Hindlimb muscle (tissue), 1 donor: ENCODE data around the gene PSMG3. TPM values are rescaled to one million over a fixed set of nuclear protein-coding genes. Genes with fewer than 3 reads are reported as not detected.

ENCODE experiments used
- DNase-seq: peaks from one replicate; pipeline ENCODE4 v3.0.0-alpha.2; 2013
- polyA plus RNA-seq: library from polyadenylated mRNA; unstranded; fragments of 120-200 nt; gene quantifications from one replicate; pipeline ENCODE4 v1.2.1, GENCODE V29; 2013; ENCODE audit not compliant: insufficient read length

PSMG3 gene
- polyA plus RNA-seq, 1 donor = 18.7 TPM

GRCh38 chr7:1579481-1580421, 9.9 kb upstream of the PSMG3 start:
- DNase-seq = peak; percentile 77

DNA sequence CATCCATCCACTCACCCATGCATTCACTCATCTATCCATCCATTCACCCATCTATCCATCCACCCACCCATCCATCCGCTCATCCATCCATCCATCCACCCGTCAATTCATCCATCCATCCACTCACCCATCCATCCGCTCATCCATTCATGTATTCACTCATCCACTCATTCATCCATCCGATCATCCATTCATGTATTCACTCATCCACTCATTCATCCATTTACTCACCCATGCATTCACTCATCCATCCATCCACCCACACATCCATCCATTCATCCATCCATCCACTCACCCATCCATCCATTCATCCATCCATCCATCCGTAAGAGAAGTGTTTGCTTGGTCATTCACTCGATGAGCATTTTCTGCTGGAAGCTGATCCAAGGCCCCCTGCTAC, 8.7 kb upstream of the PSMG3 start:
- no peak for DNase-seq

GRCh38 chr7:1576521-1577253, 6.9 kb upstream of the PSMG3 start:
- no peak for DNase-seq

DNA sequence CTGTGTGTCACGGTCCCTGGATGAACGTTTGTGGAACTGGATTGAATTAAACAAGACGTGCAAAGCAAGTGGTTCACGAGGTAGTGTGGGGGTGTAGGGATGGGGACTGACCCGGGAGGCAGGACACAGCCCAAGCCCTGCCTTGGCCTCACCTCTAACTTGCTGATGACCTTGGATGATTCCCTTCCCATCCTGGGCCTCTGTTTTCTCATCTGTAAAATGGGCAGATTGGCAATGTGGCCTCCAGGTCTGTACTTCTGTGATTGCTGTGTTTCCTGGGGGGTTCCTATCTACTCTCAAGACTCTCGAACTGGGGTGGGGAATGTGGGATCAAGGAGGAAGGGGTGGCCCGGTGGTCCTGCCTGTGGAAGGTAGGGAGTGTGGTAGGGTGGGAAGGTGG, 6.0 kb upstream of the PSMG3 start:
- no peak for DNase-seq

- DNase-seq = no peak
These were observed 2.4 kb upstream of the PSMG3 start for GRCh38 chr7:1572111-1572822.

- no peak for DNase-seq
These were observed 396 bp downstream of the PSMG3 start for GRCh38 chr7:1569440-1569832.

- no peak for DNase-seq
These were observed 816 bp downstream of the PSMG3 start for GRCh38 chr7:1569016-1569415.

DNA sequence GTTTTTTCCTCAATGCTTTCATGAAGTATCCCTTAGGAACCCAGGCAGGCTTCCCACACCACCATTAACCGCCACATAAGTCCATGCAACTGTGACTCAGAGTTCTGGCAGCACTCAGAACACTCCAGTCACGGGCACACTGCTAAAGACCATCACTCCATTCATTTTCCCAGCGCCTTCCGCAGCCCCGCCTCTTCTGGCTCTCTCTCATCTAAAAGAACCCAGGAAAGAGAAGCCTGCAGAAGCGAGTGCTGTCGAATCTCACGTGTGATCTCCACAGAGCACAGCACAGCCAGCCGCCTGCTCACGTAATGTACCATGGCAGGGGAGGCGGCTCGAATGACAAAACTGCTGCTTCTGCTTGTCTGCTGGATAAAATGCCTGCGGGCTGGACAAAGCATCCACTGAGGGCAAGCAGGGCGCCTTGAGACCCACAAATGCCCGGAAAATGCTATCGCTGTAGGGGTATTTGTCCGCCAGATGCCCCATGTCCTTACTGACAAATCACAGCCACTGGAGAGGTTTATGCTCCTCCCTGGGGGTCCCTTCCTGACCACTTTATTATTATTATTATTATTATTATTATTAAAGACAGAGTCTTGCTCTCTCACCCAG, 1.8 kb downstream of the PSMG3 start:
- DNase-seq = no peak

- DNase-seq = peak; percentile 40
These were observed 2.6 kb downstream of the PSMG3 start for GRCh38 chr7:1567049-1567771.

DNA sequence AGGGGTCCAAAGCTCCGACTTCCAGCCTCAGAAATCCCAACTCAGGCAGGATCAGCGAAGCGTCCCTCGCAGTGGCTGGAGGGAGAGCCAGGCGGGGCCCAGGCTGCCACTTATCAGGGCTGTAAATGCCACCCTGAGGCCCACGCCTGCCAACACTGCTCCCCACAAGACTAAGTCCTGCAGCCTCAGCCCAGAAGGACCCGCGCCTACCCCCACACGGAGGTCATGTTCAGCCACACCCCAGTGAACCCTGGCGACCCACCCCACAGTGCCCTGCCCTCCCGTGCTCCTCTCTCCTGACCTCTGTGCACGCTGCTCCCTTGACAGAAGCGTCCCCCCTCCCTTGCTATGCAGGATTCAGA, 3.2 kb downstream of the PSMG3 start:
- no peak for DNase-seq

GRCh38 chr7:1564603-1565022, 5.2 kb downstream of the PSMG3 start:
- no peak for DNase-seq

GRCh38 chr7:1563981-1564602, 5.7 kb downstream of the PSMG3 start:
- no peak for DNase-seq

GRCh38 chr7:1562597-1563051, 7.2 kb downstream of the PSMG3 start:
- no peak for DNase-seq

DNA sequence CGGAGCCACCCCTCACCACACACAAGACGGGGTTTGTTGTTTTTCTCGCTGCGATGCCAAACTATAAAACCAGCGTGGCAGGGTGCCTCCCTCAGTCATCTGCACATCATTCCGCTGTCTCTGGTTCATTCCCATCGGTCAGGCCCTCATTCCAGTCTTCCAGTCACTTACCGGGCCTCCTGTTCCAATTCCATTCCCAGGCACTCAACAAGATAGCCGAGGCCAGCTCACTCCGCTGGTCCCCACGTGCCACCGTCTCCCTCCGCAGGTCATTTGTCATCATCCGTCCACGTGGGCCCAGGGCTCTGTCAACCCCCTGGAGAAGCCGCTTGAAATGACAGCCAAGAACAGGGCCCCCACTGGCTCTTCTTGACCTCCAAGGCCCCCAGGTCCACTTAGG, 7.7 kb downstream of the PSMG3 start:
- no peak for DNase-seq

DNA sequence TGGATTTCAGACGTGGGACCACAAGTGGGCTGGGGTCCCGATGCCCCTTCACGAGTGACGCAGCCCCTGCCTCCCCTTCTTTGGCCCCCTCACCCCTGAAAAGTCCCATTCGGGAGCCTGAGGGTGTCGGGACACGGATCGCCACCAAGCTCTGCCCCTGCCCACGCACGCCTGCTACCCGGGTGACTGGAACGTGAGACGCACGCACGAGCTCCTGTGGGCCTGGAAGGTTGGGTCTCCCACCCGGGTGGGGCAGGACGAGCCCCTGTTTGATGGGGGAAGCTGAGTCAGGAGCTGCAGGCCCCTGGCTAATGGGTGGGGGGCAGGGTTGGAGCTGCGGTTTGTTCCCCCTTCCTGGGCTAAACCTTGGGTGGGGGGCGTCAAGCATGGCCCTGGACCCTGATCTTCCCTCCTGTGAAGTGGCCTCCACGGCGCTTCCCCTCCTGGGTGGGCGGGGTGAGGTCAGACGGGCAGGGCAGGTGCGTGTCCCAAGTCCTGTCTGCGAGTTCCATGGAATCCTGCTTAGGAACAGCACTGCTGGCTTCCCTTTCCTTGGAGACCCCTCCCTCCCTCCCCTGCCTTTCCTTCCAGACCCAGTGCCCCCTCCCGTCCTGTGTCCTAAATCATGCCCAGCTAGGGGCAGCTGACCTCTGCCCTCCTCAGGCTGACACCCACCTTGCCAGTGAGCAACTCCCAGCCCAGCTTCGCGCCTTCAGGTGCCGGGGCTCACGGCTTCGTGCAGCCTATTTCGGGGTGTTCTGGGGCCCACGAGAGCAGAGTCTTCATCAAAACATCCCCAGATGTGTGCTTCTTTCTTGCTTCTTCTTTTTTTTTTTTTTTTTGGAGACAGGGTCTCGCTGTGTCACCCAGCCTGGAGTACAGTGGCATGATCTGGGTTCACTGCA, 8.5 kb downstream of the PSMG3 start:
- DNase-seq = no peak

DNA sequence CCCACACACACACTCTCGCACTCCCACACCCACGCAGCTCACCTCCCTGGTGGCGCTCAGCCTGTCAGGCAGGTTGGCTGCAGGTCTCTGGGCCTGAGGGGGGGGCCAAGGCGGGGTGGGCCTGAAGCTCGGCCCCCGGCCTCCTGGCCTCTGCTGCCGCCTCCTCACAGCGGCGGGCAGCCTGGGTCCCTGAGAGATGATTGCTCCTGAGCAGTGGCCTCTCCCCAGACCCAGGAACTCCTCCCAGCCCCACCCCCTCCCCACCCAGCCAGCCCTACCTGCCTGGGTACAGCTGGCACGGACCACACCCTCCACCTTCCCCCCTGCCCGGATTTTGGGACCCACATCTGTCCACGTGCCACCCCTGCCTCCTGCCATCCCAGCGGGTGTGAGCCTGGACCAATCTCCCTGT, 9.2 kb downstream of the PSMG3 start:
- no peak for DNase-seq

DNA sequence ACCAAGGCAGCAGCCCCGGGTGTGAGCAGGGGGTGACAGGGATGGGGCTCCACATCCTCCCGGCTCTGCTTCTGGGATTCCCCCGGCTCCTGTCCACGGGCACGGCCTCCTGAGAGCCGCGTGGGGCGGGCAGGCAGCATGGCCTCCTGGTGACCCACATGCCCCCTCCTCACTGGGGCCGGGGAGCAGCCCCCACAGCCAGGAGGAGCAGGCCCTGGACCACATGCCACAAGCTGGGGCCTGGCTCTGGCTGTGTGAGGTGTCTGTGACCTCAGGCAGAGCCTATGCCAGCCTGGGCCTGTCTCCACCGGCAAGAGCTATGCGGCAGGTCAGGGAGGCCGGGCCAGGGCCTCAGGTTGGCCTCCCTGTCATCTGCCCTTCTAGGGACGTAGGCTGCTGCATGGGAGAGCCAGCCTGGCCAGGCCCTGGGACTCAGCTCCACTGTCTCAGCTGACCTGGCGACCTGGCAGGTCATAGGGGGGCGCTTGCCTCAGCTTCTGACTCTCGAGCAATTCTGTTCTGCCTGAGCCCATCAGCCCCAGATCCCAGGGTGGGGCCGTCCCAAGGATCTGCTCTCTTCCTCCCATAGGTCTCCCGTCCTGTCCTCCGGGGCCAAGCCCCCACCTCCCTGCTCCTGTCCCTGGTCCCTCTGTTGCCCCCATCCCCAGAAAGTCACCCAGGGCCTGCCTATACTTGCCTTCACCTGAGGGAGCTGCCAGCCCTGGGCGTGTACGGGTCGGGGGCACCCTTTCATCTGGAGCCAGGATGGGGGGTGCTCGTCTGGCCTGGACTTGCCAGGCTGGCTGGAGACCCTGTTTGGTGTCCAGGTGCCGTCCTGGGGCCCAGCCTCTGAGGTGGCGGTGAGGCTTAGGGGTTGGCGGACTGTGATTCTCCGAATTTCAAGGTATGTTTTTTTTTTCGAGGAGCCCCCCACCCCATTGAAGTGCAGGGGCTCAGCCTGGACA, 9.9 kb downstream of the PSMG3 start:
- no peak for DNase-seq

DNA sequence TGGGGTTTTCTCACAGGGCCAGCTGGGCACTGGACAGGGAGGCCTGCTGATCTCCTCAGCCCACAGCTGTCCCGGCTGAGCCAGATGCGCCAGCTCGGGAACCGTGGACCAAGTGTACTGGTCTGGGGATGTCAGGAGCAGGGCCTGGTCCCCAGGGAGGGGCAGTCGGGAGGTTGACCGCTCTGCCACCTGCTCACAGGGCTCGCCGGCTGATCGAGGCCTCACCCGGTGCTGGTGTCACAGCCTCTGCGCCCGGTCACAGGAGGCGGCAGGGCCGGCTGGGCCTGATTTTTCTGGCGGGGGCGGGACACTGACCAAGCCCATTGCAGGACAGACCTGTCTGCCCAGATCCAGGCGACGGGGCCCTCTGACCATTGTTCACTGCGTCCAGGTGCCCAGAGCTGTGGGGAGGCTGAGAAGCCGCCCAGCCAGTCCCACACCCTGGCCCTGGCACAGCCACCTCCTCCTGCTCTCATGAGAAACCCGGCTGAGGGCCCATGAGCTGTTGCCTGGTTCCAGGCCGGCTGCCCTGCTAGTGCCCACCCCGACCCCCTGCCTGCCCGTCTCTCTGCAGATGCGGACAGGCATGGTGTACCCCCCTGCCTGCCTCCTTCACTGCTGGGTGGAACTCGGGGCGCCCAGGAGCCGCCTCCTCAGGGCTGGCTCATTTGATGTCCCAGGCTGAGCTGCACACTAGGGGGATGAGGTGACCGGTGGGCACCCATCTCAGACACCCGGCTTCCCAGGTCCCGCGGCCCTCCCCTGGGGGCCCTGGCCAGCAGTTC, 10.8 kb downstream of the PSMG3 start:
- no peak for DNase-seq
